OCI-LY7 (cell line): ENCODE data around the gene STMN3. TPM values are rescaled to one million over a fixed set of nuclear protein-coding genes. Genes with fewer than 3 reads are reported as not detected.

Experiments used
- BruUV-seq: library from RNA; stranded (reverse); fragments of 400-500 nt; replicated peaks from 2 replicates; lab custom pipeline; 2021; lab: Mats Ljungman, UMichigan
- CTCF ChIA-PET: fragments of 300-600 bp; sonication (Branson Sonifier 250); formaldehyde crosslinking; loops from one replicate; lab custom pipeline; 2022; ENCODE audit warnings: antibody characterized with exemption; ENCODE audit not compliant: unreplicated experiment; lab: Charles Lee
- POLR2A ChIA-PET: fragments of 300-600 bp; sonication (Branson Sonifier 250); formaldehyde crosslinking; loops from one replicate; lab custom pipeline; 2022; ENCODE audit warnings: antibody characterized with exemption; lab: Charles Lee
- DNase-seq: peaks from one replicate; pipeline ENCODE4 v3.0.0-alpha.2; 2015; ENCODE audit warnings: low spot score
- H2AFZ ChIP-seq: fragments of 200-600 bp; sonication (generic), shearing (Covaris generic); 2 replicates; pipeline ENCODE4 v1.6.1; 2014; ENCODE audit warnings: mild to moderate bottlenecking, antibody characterized with exemption, low read length, moderate library complexity
- H3K27ac ChIP-seq: fragments of 200-600 bp; sonication (generic); 2 replicates; pipeline ENCODE4 v1.5.1; 2014; ENCODE audit warnings: mixed run types, low read depth, mild to moderate bottlenecking, moderate library complexity, low read length, inconsistent platforms; ENCODE audit not compliant: poor library complexity, severe bottlenecking
- H3K36me3 ChIP-seq: fragments of 200-600 bp; sonication (generic); 2 replicates; pipeline ENCODE4 v1.6.1; 2014; ENCODE audit warnings: mild to moderate bottlenecking, antibody characterized with exemption, low read length, moderate library complexity, mixed read lengths; ENCODE audit not compliant: insufficient read depth
- H3K4me1 ChIP-seq: fragments of 200-600 bp; sonication (generic); 2 replicates; pipeline ENCODE4 v1.5.1; 2014; ENCODE audit warnings: mild to moderate bottlenecking, low read length; ENCODE audit not compliant: insufficient read depth, poor library complexity, severe bottlenecking
- H3K4me2 ChIP-seq: fragments of 200-600 bp; sonication (generic); 2 replicates; pipeline ENCODE4 v1.6.1; 2014; ENCODE audit warnings: mild to moderate bottlenecking, low read length
- H3K4me3 ChIP-seq: fragments of 200-600 bp; sonication (generic); 2 replicates; pipeline ENCODE4 v1.5.1; 2014; ENCODE audit warnings: mild to moderate bottlenecking, low read depth, low read length; ENCODE audit not compliant: poor library complexity, severe bottlenecking
- H3K79me2 ChIP-seq: fragments of 200-600 bp; sonication (generic); 2 replicates; pipeline ENCODE4 v1.6.1; 2016; ENCODE audit warnings: low read depth, mild to moderate bottlenecking, low read length, moderate library complexity, mixed read lengths; ENCODE audit not compliant: insufficient read depth
- H3K9me2 ChIP-seq: fragments of 200-600 bp; sonication (generic); 2 replicates; pipeline ENCODE4 v1.6.1; 2016; ENCODE audit warnings: mild to moderate bottlenecking, low read length, mixed read lengths; ENCODE audit not compliant: insufficient read depth
- H3K9me3 ChIP-seq: fragments of 200-600 bp; sonication (generic); 2 replicates; pipeline ENCODE4 v1.6.1; 2014; ENCODE audit warnings: mild to moderate bottlenecking, mixed run types, low read length, mixed read lengths
- H4K20me1 ChIP-seq: fragments of 200-600 bp; sonication (generic); 2 replicates; pipeline ENCODE4 v1.6.1; 2014; ENCODE audit warnings: mild to moderate bottlenecking, antibody characterized with exemption, low read length, moderate library complexity, mixed read lengths; ENCODE audit not compliant: insufficient read depth
- CTCF ChIP-seq: fragments of 200-600 bp; sonication (generic); conservative IDR thresholded peaks from 2 replicates; pipeline ENCODE4 v1.5.1; 2014; ENCODE audit warnings: mild to moderate bottlenecking, antibody characterized with exemption, low read length, moderate library complexity, mixed read lengths
- EZH2phosphoT487 ChIP-seq: fragments of 200-600 bp; sonication (generic); IDR thresholded peaks from 2 replicates; pipeline ENCODE4 v1.6.1; 2018; ENCODE audit warnings: low read depth, borderline replicate concordance, mild to moderate bottlenecking, mixed run types, antibody characterized with exemption, low read length, moderate library complexity, mixed read lengths
- intact Hi-C: fragments of 100-400 bp; cut with micrococcal nuclease; formaldehyde crosslinking; loops from one replicate; pipeline ENCODE4 v1.10.0; 2022; ENCODE audit not compliant: unreplicated experiment
- total RNA-seq, 2 experiments: library from RNA; depleted of rRNA in 1 of 2; stranded (reverse); fragments of >200 nt in 1 of 2; shearing (Covaris generic) in 1 of 2; gene quantifications; 2 replicates each; pipeline ENCODE4 v1.2.3, GENCODE V29; 2014 to 2022

Gene STMN3
- total RNA-seq, 2 experiments from 2014 or later: 6.7 TPM

GRCh38 chr20:63595416-63596127 is 57.7 kb downstream of the STMN3 start:
- BruUV-seq: no TSS peak
- ChIA-PET POLR2A (no interaction called here), CTCF (no interaction called here)

GRCh38 chr20:63594043-63594561 is 59.1 kb downstream of the STMN3 start:
- Histone ChIP-seq H3K4me2 (no peak overlapping the region), H3K79me2 (no peaks in the 10 kb centered on the region), H3K9me2 (no peaks in the 10 kb centered on the region), H3K36me3 (peaks cover 28% of the 10 kb centered on the region), H3K27ac (no peak overlapping the region), H2AFZ (no peak overlapping the region), H3K4me1 (no peaks in the 10 kb centered on the region), H3K4me3 (no peak overlapping the region), H3K9me3 (no peaks in the 10 kb centered on the region), H4K20me1 (no peaks in the 10 kb centered on the region)
- intact Hi-C loops: no loop called here
- no TSS peak for BruUV-seq
- no peak for DNase-seq
- POLR2A ChIA-PET: no interaction called here
- TF ChIP-seq EZH2phosphoT487: no peak
- no peak for TF ChIP-seq CTCF
- CTCF ChIA-PET: no interaction called here

More at GRCh38 chr20:63595416-63596127, 57.7 kb downstream of the STMN3 start:
- Histone ChIP-seq H3K9me3 (no peaks in the 10 kb centered on the region), H3K4me1 (no peaks in the 10 kb centered on the region), H3K4me3 (no peak overlapping the region), H3K9me2 (no peaks in the 10 kb centered on the region), H3K36me3 (peaks cover 25% of the 10 kb centered on the region), H4K20me1 (no peaks in the 10 kb centered on the region), H3K4me2 (no peak overlapping the region), H2AFZ (no peak overlapping the region), H3K79me2 (no peaks in the 10 kb centered on the region), H3K27ac (no peak overlapping the region)
- no peak for DNase-seq
- no peak for TF ChIP-seq EZH2phosphoT487
- TF ChIP-seq CTCF: no peak
- intact Hi-C loops: no loop called here

DNA sequence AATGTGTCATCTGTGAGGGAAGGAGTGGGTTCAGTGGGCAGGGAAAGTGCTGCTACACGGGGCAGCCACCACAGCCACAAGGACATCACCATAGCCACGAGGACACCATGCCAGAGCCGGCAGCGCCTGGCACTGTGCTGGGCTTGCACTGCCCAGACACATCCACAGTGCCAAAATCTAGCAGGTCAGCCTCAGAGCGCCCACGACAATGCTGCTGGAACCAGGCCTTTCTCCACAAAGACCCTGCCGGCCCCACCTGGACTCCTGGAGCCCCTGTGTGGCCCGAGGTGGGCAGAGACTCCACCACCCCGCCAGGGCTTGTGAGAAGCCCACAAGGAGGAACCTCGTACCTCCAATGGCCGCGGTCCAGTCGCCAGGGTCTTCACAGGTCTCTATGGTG is 60.6 kb downstream of the STMN3 start:
- BruUV-seq: no TSS peak
- Histone ChIP-seq H3K4me3 (no peak overlapping the region), H3K79me2 (no peaks in the 10 kb centered on the region), H3K27ac (no peak overlapping the region), H3K36me3 (peaks cover 28% of the 10 kb centered on the region), H3K4me2 (no peak overlapping the region), H4K20me1 (no peaks in the 10 kb centered on the region), H3K9me2 (no peaks in the 10 kb centered on the region), H3K9me3 (no peaks in the 10 kb centered on the region), H2AFZ (no peak overlapping the region), H3K4me1 (no peaks in the 10 kb centered on the region)
- intact Hi-C loops: no loop called here
- ChIA-PET CTCF (no interaction called here), POLR2A (no interaction called here)
- DNase-seq: no peak
- TF ChIP-seq EZH2phosphoT487: no peak
- TF ChIP-seq CTCF: no peak
